HuH-7.5 (cell line): ENCODE measurements around the gene SDK1.
"Not testable (repeated sequence)": the region's sequence is repeated elsewhere in the genome, so short reads cannot be mapped to it uniquely, and the experiment has no call there.

Experiments
- DNase-seq: peaks from one replicate; pipeline ENCODE4 v3.0.0; 2011; ENCODE audit warnings: low spot score

The SDK1 gene

GRCh38 chr7:4246536-4246935 lies 945.5 kb downstream of the SDK1 start:
- no peak for DNase-seq

- DNase-seq: no peak
Measured at GRCh38 chr7:4247106-4247876, 946.2 kb downstream of the SDK1 start.

- DNase-seq: no peak
Measured at GRCh38 chr7:4248295-4248694, 947.2 kb downstream of the SDK1 start.

GRCh38 chr7:4249241-4249640 lies 948.2 kb downstream of the SDK1 start:
- DNase-seq: no peak

- DNase-seq: no peak
Measured at GRCh38 chr7:4255336-4255735, 954.3 kb downstream of the SDK1 start.

- no peak for DNase-seq
Measured at GRCh38 chr7:4256286-4256685, 955.2 kb downstream of the SDK1 start.

GRCh38 chr7:4257146-4258111 lies 956.4 kb downstream of the SDK1 start:
- DNase-seq: no peak

GRCh38 chr7:4260116-4260515 lies 959.1 kb downstream of the SDK1 start:
- DNase-seq: not testable (repeated sequence)

GRCh38 chr7:4260867-4261600 lies 960.0 kb downstream of the SDK1 start:
- DNase-seq: no peak

GRCh38 chr7:4261601-4261960 lies 960.5 kb downstream of the SDK1 start:
- DNase-seq: no peak

GRCh38 chr7:4264206-4264605 lies 963.2 kb downstream of the SDK1 start:
- DNase-seq: not testable (repeated sequence)

GRCh38 chr7:4265066-4265465 lies 964.0 kb downstream of the SDK1 start:
- no peak for DNase-seq

- no peak for DNase-seq
Measured at GRCh38 chr7:4265676-4266075, 964.6 kb downstream of the SDK1 start.

- no peak for DNase-seq
Measured at GRCh38 chr7:4266270-4267040, 965.4 kb downstream of the SDK1 start.

GRCh38 chr7:4267341-4268039 lies 966.4 kb downstream of the SDK1 start:
- DNase-seq: no peak

GRCh38 chr7:4268040-4268965 lies 967.3 kb downstream of the SDK1 start:
- DNase-seq: no peak

- DNase-seq: no peak
Measured at GRCh38 chr7:4269086-4269485, 968.0 kb downstream of the SDK1 start.

GRCh38 chr7:4269746-4270145 lies 968.7 kb downstream of the SDK1 start:
- no peak for DNase-seq

- no peak for DNase-seq
Measured at GRCh38 chr7:4270268-4270667, 969.2 kb downstream of the SDK1 start.
